Keratinocyte (primary cell): ENCODE results near the gene YY1. TPM values are rescaled to one million over a fixed set of nuclear protein-coding genes. Genes with fewer than 3 reads are reported as not detected.

Experiments
- DNase-seq: peaks from one replicate; pipeline ENCODE4 v3.0.0-alpha.2; 2011; ENCODE audit warnings: low read depth, missing footprints, low spot score
- FAIRE-seq: peaks from 2 replicates; lab custom pipeline; 2011; peaks lifted over from hg19 to GRCh38; lab: Jason Lieb, UNC
- H2AFZ ChIP-seq: 2 replicates; pipeline ENCODE4 v1.6.0; 2012; ENCODE audit warnings: low read length, control low read depth, inconsistent platforms; ENCODE audit not compliant: control insufficient read depth
- H3K27ac ChIP-seq: 2 replicates; pipeline ENCODE4 v1.5.1; 2011; ENCODE audit warnings: low read length; ENCODE audit not compliant: control insufficient read depth, insufficient read depth
- H3K27me3 ChIP-seq: 3 replicates; pipeline ENCODE4 v1.6.0; 2011; ENCODE audit warnings: low read length; ENCODE audit not compliant: control insufficient read depth, insufficient read depth; ENCODE audit errors: extremely low read depth
- H3K36me3 ChIP-seq, 2 experiments: 2 replicates in 1 of 2; 3 replicates in 1 of 2; pipeline ENCODE4 v1.5.1; 2011; ENCODE audit warnings: low read length in 2 of 2, mild to moderate bottlenecking in 1 of 2; ENCODE audit not compliant: control insufficient read depth in 2 of 2, insufficient read depth in 2 of 2; ENCODE audit errors: extremely low read depth in 1 of 2
- H3K4me1 ChIP-seq: 3 replicates; pipeline ENCODE4 v1.5.1; 2011; ENCODE audit warnings: low read length; ENCODE audit not compliant: control insufficient read depth, insufficient read depth; ENCODE audit errors: extremely low read depth
- H3K4me2 ChIP-seq: 3 replicates; pipeline ENCODE4 v1.6.0; 2011; ENCODE audit warnings: low read depth, low read length; ENCODE audit not compliant: control insufficient read depth, insufficient read depth; ENCODE audit errors: extremely low read depth
- H3K4me3 ChIP-seq, 3 experiments: fragments of 200-600 bp in 1 of 3; sonication (generic) in 1 of 3; 2 replicates in 2 of 3; 3 replicates in 1 of 3; pipeline ENCODE4 v1.5.1; 2011 to 2016; ENCODE audit warnings: low read length in 3 of 3, mild to moderate bottlenecking in 3 of 3, control low read depth in 2 of 3, inconsistent platforms in 1 of 3, low read depth in 1 of 3, mixed read lengths in 1 of 3, mixed run types in 1 of 3, moderate library complexity in 1 of 3; ENCODE audit not compliant: control insufficient read depth in 2 of 3, insufficient read depth in 2 of 3; ENCODE audit errors: extremely low read depth in 1 of 3
- H3K79me2 ChIP-seq: 2 replicates; pipeline ENCODE4 v1.6.0; 2012; ENCODE audit warnings: low read length; ENCODE audit not compliant: control insufficient read depth, insufficient read depth
- H3K9ac ChIP-seq: 3 replicates; pipeline ENCODE4 v1.6.0; 2011; ENCODE audit warnings: low read length; ENCODE audit not compliant: control insufficient read depth, insufficient read depth; ENCODE audit errors: extremely low read depth
- H3K9me1 ChIP-seq: 3 replicates; pipeline ENCODE4 v1.6.0; 2011; ENCODE audit warnings: low read length; ENCODE audit not compliant: control insufficient read depth, insufficient read depth; ENCODE audit errors: extremely low read depth
- H3K9me3 ChIP-seq: 2 replicates; pipeline ENCODE4 v1.5.1; 2012; ENCODE audit warnings: low read depth, low read length; ENCODE audit not compliant: control insufficient read depth
- H4K20me1 ChIP-seq: 3 replicates; pipeline ENCODE4 v1.6.0; 2011; ENCODE audit warnings: low read length; ENCODE audit not compliant: control insufficient read depth, insufficient read depth; ENCODE audit errors: extremely low read depth
- CTCF ChIP-seq, 3 experiments: IDR thresholded peaks in 1 of 3; conservative IDR thresholded peaks in 1 of 3; optimal IDR thresholded peaks in 1 of 3; 2 replicates in 2 of 3; 3 replicates in 1 of 3; pipeline versions ENCODE3 to v1.5.1; 2011; ENCODE audit warnings: low read length in 3 of 3, mild to moderate bottlenecking in 3 of 3, moderate library complexity in 2 of 3, control low read depth in 1 of 3, inconsistent platforms in 1 of 3; ENCODE audit not compliant: insufficient read depth in 2 of 3; ENCODE audit errors: extremely low read depth in 1 of 3
- EZH2 ChIP-seq: IDR thresholded peaks from one replicate; pipeline ENCODE4 v1.6.1; 2012; ENCODE audit warnings: inconsistent platforms, mild to moderate bottlenecking, low read length, moderate library complexity
- dilution Hi-C: fragments of 300-500 bp; cut with MboI; formaldehyde crosslinking; loops from one replicate; pipeline ENCODE4 v1.7.0; 2020; ENCODE audit warnings: low sequenced_read_pairs; ENCODE audit not compliant: extremely low pct_ligation_motif_present
- polyA plus RNA-seq, 5 experiments: library from polyadenylated mRNA; depleted of rRNA in 3 of 5; stranded (reverse) in 3 of 5; stranded (forward) in 1 of 5; unstranded in 1 of 5; fragments of >200 nt; gene quantifications; 1 replicate in 1 of 5; 2 replicates in 3 of 5; 3 replicates in 1 of 5; pipeline versions ENCODE4 v1.2.1 to v1.2.3, GENCODE V29; 2011 to 2012; ENCODE audit warnings: missing spikeins in 2 of 5, low read depth in 1 of 5, low replicate concordance in 1 of 5

The YY1 gene
- polyA plus RNA-seq, 1 donor (not counting 4 experiments of a cell fraction or from before 2014, with no cell fraction given): 65.6 TPM

GRCh38 chr14:100237735-100238418 lies 1.1 kb upstream of the YY1 start:
- TF ChIP-seq EZH2 (no peak), CTCF (optimal IDR thresholded peaks at IDR 0.05 in 1 of 3, IDR thresholded peaks at IDR 0.05 in 1 of 3, conservative IDR thresholded peaks at IDR 0.05 in 1 of 3; ENCODE audit: extremely low read depth in 1 of 3, insufficient read depth in 2 of 3, low read length in 3 of 3) (no peak)
- Histone ChIP-seq H3K27ac (peak overlapping the region; percentile 89), H3K9me1 (peaks cover 2% of the 10 kb centered on the region), H2AFZ (no peak overlapping the region), H3K9me3 (no peaks in the 10 kb centered on the region), H3K27me3 (no peaks in the 10 kb centered on the region), H3K9ac (peak overlapping the region; percentile 95), H4K20me1 (no peaks in the 10 kb centered on the region), H3K79me2 (peaks cover 84% of the 10 kb centered on the region), H3K4me1 (peaks cover 4% of the 10 kb centered on the region), H3K4me3 (peak overlapping the region; percentile 72 to 100 (median 84)), H3K36me3 (no peaks in the 10 kb centered on the region), H3K4me2 (peak overlapping the region; percentile 91)
- dilution Hi-C loops: no loop called here
- no peak for FAIRE-seq
- no peak for DNase-seq

- DNase-seq: no peak
- H3K9me3 ChIP-seq: no peaks in the 10 kb centered on the region
- TF ChIP-seq CTCF (optimal IDR thresholded peaks at IDR 0.05 in 1 of 3, IDR thresholded peaks at IDR 0.05 in 1 of 3, conservative IDR thresholded peaks at IDR 0.05 in 1 of 3; ENCODE audit: extremely low read depth in 1 of 3, insufficient read depth in 2 of 3, low read length in 3 of 3) (no peak), EZH2 (no peak)
- H3K4me3 ChIP-seq: peak overlapping the region; percentile 77 to 99 (median 86)
- peak overlapping the region; percentile 72 for H3K27ac ChIP-seq
- dilution Hi-C loops: no loop called here
- peaks cover 17% of the 10 kb centered on the region for H3K4me1 ChIP-seq
- peaks cover 0 to 3% of the 10 kb centered on the region in 2 experiments for H3K36me3 ChIP-seq
- H3K27me3 ChIP-seq: no peaks in the 10 kb centered on the region
- peak overlapping the region; percentile 22 for H2AFZ ChIP-seq
- peaks cover 2% of the 10 kb centered on the region for H3K9me1 ChIP-seq
- H3K4me2 ChIP-seq: peak overlapping the region; percentile 41
- peaks cover 86% of the 10 kb centered on the region for H3K79me2 ChIP-seq
- FAIRE-seq: no peak
- H4K20me1 ChIP-seq: peaks cover 3% of the 10 kb centered on the region
- H3K9ac ChIP-seq: peak overlapping the region; percentile 83
These were observed 381 bp downstream of the YY1 start for GRCh38 chr14:100239211-100239839.
